B cell (primary cell): ENCODE measurements around the gene MOGAT3. TPM values are rescaled to one million over a fixed set of nuclear protein-coding genes. Genes with fewer than 3 reads are reported as not detected.

Experiments used
- ATAC-seq: fragments of 200-7000 bp; cut with Tn5 transposase; one replicate; pipeline ENCODE4 v1.10.0; 2021; ENCODE audit warnings: low read depth, mild to moderate bottlenecking, moderate number of reproducible peaks, moderate library complexity
- CTCF ChIA-PET: fragments of 350-600 bp; sonication (Branson Sonifier 250); formaldehyde crosslinking; loops from one replicate; lab custom pipeline; 2021; ENCODE audit warnings: antibody characterized with exemption, inconsistent platforms; lab: Charles Lee
- POLR2A ChIA-PET: fragments of 350-600 bp; sonication (Branson Sonifier 250); formaldehyde crosslinking; loops from one replicate; lab custom pipeline; 2021; ENCODE audit warnings: antibody characterized with exemption; lab: Charles Lee
- DNase-seq: peaks from one replicate; pipeline ENCODE4 v3.0.0; 2013
- H2AFZ ChIP-seq: 2 replicates; pipeline ENCODE4 v1.6.1; 2012; ENCODE audit warnings: mild to moderate bottlenecking, low read depth, low read length; ENCODE audit not compliant: insufficient read depth, poor library complexity, severe bottlenecking
- H3K27ac ChIP-seq, 2 donors: 1 replicate in 1 of 2; 2 replicates in 1 of 2; pipeline ENCODE4 v1.5.1; 2012 to 2013; ENCODE audit warnings: low read length in 2 of 2, mild to moderate bottlenecking in 2 of 2, moderate library complexity in 1 of 2
- H3K27me3 ChIP-seq, 4 experiments: fragments of 200-600 bp in 1 of 4; sonication (generic) in 1 of 4; replicated peaks in 1 of 4; 1 replicate in 2 of 4; 2 replicates in 2 of 4; pipeline versions ENCODE4 v1.6.1 to v1.7.0; 2013 to 2016; ENCODE audit warnings: low read length in 3 of 4, mild to moderate bottlenecking in 2 of 4, mixed read lengths in 1 of 4, moderate library complexity in 1 of 4; ENCODE audit not compliant: insufficient read depth in 4 of 4, control insufficient read depth in 3 of 4; ENCODE audit errors: control extremely low read depth in 1 of 4
- H3K36me3 ChIP-seq, 2 experiments: replicated peaks in 1 of 2; 1 replicate in 1 of 2; 2 replicates in 1 of 2; pipeline versions ENCODE4 v1.6.1 to v1.7.1; 2013; ENCODE audit warnings: low read length in 1 of 2; ENCODE audit not compliant: insufficient read depth in 2 of 2, control insufficient read depth in 1 of 2; ENCODE audit errors: control extremely low read depth in 1 of 2, extremely low read depth in 1 of 2
- H3K4me1 ChIP-seq, 2 donors: fragments of 200-600 bp in 1 of 2; sonication (generic) in 1 of 2; 1 replicate in 1 of 2; 2 replicates in 1 of 2; pipeline versions ENCODE4 v1.5.1 to v1.6.1; 2013 to 2017; ENCODE audit warnings: low read length in 2 of 2; ENCODE audit not compliant: control insufficient read depth in 2 of 2, insufficient read depth in 2 of 2
- H3K4me2 ChIP-seq: replicated peaks from 2 replicates; pipeline ENCODE3; 2012; ENCODE audit warnings: mild to moderate bottlenecking, low read depth, low read length; ENCODE audit not compliant: poor library complexity, severe bottlenecking
- H3K4me3 ChIP-seq, 5 experiments: fragments of 200-600 bp in 1 of 5; sonication (generic) in 1 of 5; 1 replicate in 3 of 5; 2 replicates in 2 of 5; pipeline versions ENCODE4 v1.5.1 to v1.7.0; 2011 to 2016; ENCODE audit warnings: low read length in 4 of 5, mild to moderate bottlenecking in 4 of 5, low read depth in 2 of 5, control low read depth in 1 of 5, moderate library complexity in 1 of 5; ENCODE audit not compliant: insufficient read depth in 1 of 5; ENCODE audit errors: control extremely low read depth in 1 of 5, extremely low read depth in 1 of 5
- H3K79me2 ChIP-seq: fragments of 200-600 bp; sonication (generic); one replicate; pipeline ENCODE4 v1.6.0; 2016; ENCODE audit warnings: low read length; ENCODE audit not compliant: control insufficient read depth, insufficient read depth
- H3K9ac ChIP-seq: fragments of 200-600 bp; sonication (generic); 2 replicates; pipeline ENCODE4 v1.6.1; 2017; ENCODE audit warnings: mild to moderate bottlenecking, low read length, moderate library complexity
- H3K9me3 ChIP-seq, 3 donors: one replicate each; pipeline versions ENCODE4 v1.6.1 to v1.7.1; 2013; ENCODE audit warnings: low read length in 2 of 3; ENCODE audit not compliant: control insufficient read depth in 2 of 3, insufficient read depth in 1 of 3; ENCODE audit errors: control extremely low read depth in 1 of 3
- H4K20me1 ChIP-seq: 2 replicates; pipeline ENCODE4 v1.6.0; 2012; ENCODE audit warnings: mild to moderate bottlenecking, low read length; ENCODE audit not compliant: insufficient read depth, control insufficient read depth, poor library complexity, severe bottlenecking
- H3K27ac Mint-ChIP-seq: one replicate; pipeline ENCODE4 v1.8.0; 2021; ENCODE audit warnings: mixed read lengths
- H3K27me3 Mint-ChIP-seq: one replicate; pipeline ENCODE4 v1.8.0; 2021; ENCODE audit warnings: mixed read lengths
- H3K4me1 Mint-ChIP-seq: one replicate; pipeline ENCODE4 v1.8.0; 2021; ENCODE audit warnings: mixed read lengths
- H3K4me3 Mint-ChIP-seq: one replicate; pipeline ENCODE4 v1.8.0; 2021; ENCODE audit warnings: mixed read lengths
- H3K9me3 Mint-ChIP-seq: one replicate; pipeline ENCODE4 v1.8.0; 2022; ENCODE audit warnings: mixed read lengths; ENCODE audit not compliant: insufficient read depth
- EZH2 ChIP-seq: IDR thresholded peaks from 2 replicates; pipeline ENCODE4 v1.6.1; 2012; ENCODE audit warnings: borderline replicate concordance, low read depth, mild to moderate bottlenecking, moderate library complexity, low read length; ENCODE audit not compliant: insufficient read depth, poor library complexity, severe bottlenecking
- WGBS: methylation state at CpG from one replicate; pipeline ENCODE4 v1.1.5; 2013; ENCODE audit warnings: missing lambda C conversion rate; ENCODE audit not compliant: insufficient coverage; 5-methylcytosine and 5-hydroxymethylcytosine counted together
- intact Hi-C: fragments of 100-400 bp; cut with micrococcal nuclease; formaldehyde crosslinking; loops from one replicate; pipeline ENCODE4 v1.10.0; 2022
- polyA plus RNA-seq: library from polyadenylated mRNA; depleted of rRNA; stranded (reverse); fragments of >200 nt; gene quantifications from 2 replicates; pipeline ENCODE4 v1.2.3, GENCODE V29; 2012
- total RNA-seq, 2 donors: library from RNA; stranded (reverse); fragments of 120-200 nt in 1 of 2; gene quantifications; 1 replicate in 1 of 2; 2 replicates in 1 of 2; pipeline versions ENCODE4 v1.2.3 to v1.2.4, GENCODE V29; 2013 to 2022
- TF ChIP-seq, protein P1 (sequence below): fragments of 200-600 bp; IDR thresholded peaks from one replicate; pipeline ENCODE4 v1.8.0; 2022; ENCODE audit warnings: antibody characterized with exemption, mild to moderate bottlenecking

The MOGAT3 gene
- total and polyA plus RNA-seq, 2 donors (not counting 1 experiment from before 2014, with no cell fraction given): not detected

- WGBS: 97% methylated on average over 6 of the region's 7 CpGs
- no peak overlapping the region for H3K27ac Mint-ChIP-seq
- Histone ChIP-seq H3K9me3 (no peaks in the 10 kb centered on the region), H3K27ac (no peak overlapping the region), H3K4me2 (no peak overlapping the region), H3K4me3 (no peak overlapping the region), H4K20me1 (peaks cover 11% of the 10 kb centered on the region), H3K27me3 (no peaks in the 10 kb centered on the region), H3K4me1 (no peaks in the 10 kb centered on the region), H3K36me3 (peaks cover 0 to 18% of the 10 kb centered on the region in 2 experiments), H3K79me2 (no peaks in the 10 kb centered on the region), H3K9ac (no peak overlapping the region), H2AFZ (no peak overlapping the region)
- H3K4me1 Mint-ChIP-seq: no peaks in the 10 kb centered on the region
- intact Hi-C loops: no loop called here
- no peak for ATAC-seq
- ChIA-PET POLR2A (no interaction called here), CTCF (no interaction called here)
- H3K4me3 Mint-ChIP-seq: no peak overlapping the region
- TF ChIP-seq, protein P1, sequence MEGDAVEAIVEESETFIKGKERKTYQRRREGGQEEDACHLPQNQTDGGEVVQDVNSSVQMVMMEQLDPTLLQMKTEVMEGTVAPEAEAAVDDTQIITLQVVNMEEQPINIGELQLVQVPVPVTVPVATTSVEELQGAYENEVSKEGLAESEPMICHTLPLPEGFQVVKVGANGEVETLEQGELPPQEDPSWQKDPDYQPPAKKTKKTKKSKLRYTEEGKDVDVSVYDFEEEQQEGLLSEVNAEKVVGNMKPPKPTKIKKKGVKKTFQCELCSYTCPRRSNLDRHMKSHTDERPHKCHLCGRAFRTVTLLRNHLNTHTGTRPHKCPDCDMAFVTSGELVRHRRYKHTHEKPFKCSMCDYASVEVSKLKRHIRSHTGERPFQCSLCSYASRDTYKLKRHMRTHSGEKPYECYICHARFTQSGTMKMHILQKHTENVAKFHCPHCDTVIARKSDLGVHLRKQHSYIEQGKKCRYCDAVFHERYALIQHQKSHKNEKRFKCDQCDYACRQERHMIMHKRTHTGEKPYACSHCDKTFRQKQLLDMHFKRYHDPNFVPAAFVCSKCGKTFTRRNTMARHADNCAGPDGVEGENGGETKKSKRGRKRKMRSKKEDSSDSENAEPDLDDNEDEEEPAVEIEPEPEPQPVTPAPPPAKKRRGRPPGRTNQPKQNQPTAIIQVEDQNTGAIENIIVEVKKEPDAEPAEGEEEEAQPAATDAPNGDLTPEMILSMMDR: no peak
- TF ChIP-seq EZH2: no peak
- no peaks in the 10 kb centered on the region for H3K9me3 Mint-ChIP-seq
- DNase-seq: no peak
- no peaks in the 10 kb centered on the region for H3K27me3 Mint-ChIP-seq
Measured at GRCh38 chr7:101231644-101232043, 30.8 kb upstream of the MOGAT3 start.

GRCh38 chr7:101226721-101227120 is 25.9 kb upstream of the MOGAT3 start:
- H3K4me2 ChIP-seq: no peak overlapping the region
- Mint-ChIP-seq H3K27ac (no peak overlapping the region), H3K9me3 (no peaks in the 10 kb centered on the region), H3K4me3 (no peak overlapping the region), H3K4me1 (peaks cover 2% of the 10 kb centered on the region), H3K27me3 (no peaks in the 10 kb centered on the region)
- no peak for TF ChIP-seq EZH2
- TF ChIP-seq, protein P1: no peak
- H3K36me3 ChIP-seq: peaks cover 3 to 44% of the 10 kb centered on the region in 2 experiments
- H3K27ac ChIP-seq: no peak overlapping the region
- H3K79me2 ChIP-seq: peaks cover 6% of the 10 kb centered on the region
- intact Hi-C loops: no loop called here
- H3K4me1 ChIP-seq: no peaks in the 10 kb centered on the region
- CTCF ChIA-PET: interaction anchor here (1.6 to 2.1 kb wide), 2 partner anchors 17 to 56 kb away, joined by 5 read pairs; no protein-coding TSS in a partner anchor
- H2AFZ ChIP-seq: no peak overlapping the region
- H3K27me3 ChIP-seq: no peaks in the 10 kb centered on the region
- no peaks in the 10 kb centered on the region for H3K9me3 ChIP-seq
- H3K4me3 ChIP-seq: no peak overlapping the region
- DNase-seq: no peak
- no peak for ATAC-seq
- peaks cover 19% of the 10 kb centered on the region for H4K20me1 ChIP-seq
- no peak overlapping the region for H3K9ac ChIP-seq
- WGBS: 99% methylated on average over 8 of the region's 9 CpGs
- POLR2A ChIA-PET: no interaction called here
